ENCODE measurements around the gene MREG.

MREG gene

DNA sequence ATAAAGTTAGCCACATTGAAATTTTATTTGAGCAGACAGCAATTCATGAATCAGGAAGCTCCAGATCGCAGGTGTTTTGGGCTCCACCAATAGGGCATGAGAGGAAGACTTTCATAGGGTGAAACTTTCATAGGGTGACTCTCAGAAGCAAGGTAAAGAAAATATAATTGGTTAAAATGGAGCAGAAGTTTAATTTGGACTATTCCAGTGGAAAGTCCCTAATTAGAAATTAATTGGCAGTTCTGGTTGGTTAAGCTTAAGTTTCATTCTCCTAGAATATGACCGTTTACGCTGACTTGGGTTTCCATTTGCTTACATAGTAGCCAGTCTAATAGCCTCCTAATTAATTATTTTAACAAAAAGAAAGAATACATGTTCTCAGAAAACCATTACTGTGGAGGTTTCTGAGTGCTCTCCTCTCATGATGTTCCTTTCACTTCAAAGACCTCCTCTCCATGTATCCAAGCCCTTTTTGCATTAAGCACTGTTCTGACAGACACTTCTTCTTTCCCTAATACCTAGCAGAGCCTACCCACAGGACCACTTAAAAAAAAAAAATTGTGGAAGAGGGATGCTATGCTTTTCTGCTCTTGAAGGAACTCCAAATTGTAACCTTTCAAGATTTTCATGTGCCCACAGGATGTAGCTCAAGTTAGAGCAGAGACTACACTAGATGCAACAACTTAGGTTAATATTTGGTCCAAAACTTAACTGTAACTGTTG, 99.1 kb downstream of the MREG start:
- DNase-seq: no peak

DNA sequence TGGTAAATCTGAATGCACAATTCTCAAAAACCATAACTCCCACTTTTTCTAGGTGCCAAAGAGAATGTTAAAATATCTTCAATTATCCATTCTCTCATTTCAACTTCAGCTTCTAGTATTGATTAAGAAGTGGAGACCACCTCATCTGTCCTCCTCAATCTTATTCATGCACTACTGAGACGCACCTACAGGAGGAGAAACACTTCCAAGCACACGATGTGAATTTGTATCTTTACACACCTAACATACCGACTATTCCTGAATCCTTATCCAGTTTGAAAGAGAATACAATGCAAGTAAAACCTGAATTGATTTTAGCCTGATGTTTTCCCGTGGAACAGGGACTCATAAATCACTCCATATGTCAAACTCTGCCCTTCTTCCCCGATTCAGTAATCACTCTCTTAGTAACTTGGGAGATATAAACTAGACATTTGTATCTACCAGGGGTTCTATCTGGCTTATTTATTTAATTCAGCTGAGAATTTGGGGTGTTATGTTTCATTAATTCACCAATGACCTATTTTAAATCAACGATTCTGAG, 101.0 kb downstream of the MREG start:
- no peak for DNase-seq

DNA sequence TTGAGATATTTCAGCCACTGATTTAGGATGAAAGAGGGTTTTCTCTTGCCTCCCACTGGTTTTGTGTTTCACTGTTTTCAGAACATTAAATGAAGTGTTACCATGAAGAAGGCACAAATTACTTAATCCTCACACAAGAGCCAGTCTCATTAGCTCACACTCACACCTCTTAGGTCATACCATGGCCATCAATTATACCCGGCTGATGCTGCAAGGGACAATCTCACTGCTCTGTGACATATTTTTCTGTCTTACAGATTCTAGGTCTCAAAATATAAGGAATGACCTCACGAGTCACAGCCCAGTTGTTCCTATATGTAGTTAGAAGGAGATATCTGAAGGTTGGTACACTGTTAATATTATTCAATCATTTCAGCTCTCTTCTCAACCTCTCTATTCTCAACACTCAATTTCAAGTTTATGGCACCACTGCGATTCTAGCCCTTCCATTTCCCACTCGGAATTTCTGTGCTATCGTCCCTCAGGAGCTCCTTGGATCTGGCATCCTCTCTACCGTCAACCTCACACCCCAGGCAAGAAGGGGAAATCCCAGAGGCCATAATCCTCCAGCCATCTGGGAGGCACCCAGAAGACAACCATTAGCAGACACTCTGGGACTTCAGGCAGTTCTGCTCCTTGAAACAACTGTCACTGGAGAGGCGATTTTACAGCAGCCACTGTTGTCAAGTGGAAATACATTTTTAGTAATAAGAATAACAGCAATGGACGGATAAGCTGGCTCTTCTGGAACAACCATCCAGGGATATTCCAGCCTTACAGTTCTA, 101.9 kb downstream of the MREG start:
- DNase-seq: no peak

DNA sequence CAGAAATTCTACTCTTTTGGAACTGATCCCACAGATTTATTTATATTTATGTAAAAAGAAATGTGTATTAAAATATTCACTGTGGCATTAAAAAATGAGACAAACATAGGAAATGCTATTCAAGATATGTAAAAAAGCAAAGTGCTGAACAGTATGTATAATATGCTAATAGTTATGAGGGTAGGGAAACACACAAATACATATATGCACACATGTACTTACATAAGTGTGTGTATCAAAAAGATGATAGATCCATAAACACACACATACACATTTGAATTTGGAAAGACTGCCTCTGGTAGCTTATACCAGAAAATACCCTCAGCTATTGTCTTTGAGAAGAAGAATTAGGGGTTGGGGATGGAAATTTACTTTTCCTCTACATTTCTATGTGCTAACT, 103.2 kb downstream of the MREG start:
- no peak for DNase-seq

DNA sequence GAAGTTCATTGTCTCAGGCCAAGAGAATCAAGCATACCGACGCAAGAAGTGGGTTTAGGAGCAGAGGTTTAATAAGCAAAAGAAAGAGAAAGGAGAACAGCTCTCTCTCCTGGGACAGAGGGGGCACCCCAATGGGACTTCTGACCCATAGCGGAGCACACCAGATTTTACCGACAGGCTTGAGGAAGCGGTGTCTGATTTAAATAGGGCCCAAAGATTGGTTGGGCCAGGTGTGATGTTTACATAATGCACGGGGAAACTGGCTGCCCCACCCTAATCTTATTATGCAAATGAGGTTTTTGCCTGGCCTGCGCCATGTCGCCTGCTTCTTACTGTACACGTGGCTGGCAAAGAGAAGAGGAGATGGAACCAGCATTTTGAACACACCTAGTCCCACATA, 106.2 kb downstream of the MREG start:
- DNase-seq: no peak

DNA sequence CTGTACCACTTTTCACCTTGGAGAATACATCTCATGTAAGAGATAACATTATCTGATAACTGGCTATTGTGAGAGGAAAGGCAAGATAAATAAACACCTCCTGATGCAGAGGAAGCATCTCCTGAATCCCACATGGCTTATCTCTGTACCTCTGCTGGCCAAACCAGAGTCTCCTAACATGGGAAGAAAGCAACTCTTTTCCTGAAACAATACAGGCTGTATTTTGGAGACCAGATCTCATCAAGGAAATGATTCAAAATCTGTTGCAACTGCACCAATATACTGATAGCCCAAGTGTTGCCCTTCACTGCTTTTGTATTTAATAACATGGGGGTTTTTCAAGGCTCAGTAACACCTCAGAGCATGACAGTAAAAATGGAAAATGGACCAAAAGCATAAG, 106.9 kb downstream of the MREG start:
- DNase-seq: no peak

DNA sequence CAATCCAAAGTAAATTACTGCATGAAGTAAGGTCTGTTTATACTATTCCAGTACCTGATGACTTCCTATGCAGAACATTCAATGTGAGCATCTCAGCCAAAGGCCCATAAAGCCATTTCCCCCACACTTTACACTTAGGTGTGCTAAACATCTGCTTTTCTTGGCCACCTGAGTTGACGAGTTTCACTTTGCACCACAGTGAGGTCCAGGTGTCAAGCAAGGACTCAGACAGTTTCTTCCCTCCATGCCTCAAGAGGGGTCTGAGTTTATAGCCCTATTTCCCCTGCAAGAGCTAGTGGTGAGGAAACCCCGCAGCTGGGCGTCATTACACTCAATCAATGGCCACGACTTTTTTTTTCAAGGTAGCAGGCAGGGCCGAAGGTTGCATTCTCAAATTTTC, 107.7 kb downstream of the MREG start:
- DNase-seq: no peak

DNA sequence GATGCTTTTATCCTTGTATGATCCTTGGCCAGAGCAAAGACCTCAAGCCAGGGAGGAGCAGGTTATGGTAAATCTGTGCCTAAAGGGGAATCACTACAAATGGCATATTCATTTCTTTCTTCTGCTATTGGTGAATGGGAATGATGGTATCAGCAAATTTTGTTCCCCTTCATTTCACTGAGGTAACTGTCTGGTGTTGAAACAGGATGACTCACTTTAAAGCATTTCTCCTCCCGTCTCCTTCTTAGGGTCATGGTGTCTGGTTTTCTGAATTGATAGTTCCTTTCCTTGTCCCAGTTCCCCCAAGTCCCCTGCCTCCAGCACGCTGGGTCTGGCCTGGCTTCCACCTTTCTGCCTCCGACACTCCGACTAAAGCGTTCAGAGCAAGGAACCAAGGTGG, 109.2 kb downstream of the MREG start:
- DNase-seq: no peak

DNA sequence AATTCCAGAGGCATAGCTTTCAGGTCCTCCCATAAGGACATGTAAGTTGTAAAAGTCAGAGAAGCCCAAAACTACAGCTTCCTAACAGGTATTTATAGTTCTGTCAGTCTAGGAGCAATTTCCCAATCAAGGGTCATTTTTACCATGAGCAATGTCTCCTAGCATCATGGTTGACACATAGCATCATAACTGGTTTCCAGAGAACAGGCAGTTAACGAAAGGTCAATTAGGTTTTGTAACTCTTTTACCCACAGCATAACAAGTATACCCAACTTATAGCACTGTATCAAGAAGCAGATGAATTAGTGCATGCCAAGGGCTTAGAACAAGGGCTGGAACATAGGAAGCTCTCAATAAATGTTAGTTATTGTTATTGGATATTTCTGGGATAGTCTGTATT, 110.1 kb downstream of the MREG start:
- DNase-seq: no peak

DNA sequence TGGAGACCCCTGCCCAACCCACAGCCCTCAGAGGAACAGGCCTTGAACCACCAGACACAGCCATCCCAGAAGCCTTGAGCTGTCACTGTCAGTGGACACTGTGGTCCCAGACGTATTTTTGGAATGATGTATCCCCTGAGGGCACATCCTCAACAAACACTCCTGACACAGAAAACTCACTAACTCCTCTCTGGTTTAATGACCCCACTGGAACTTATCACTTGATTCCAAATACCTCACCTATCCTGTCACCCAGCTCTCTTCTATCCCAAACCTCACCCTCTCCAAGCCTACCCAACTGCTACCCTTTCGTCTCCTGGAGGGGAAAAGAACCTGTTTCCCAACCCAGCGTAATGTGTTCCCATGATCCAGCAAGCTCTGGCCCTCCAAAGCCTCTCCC, 111.6 kb downstream of the MREG start:
- no peak for DNase-seq

DNA sequence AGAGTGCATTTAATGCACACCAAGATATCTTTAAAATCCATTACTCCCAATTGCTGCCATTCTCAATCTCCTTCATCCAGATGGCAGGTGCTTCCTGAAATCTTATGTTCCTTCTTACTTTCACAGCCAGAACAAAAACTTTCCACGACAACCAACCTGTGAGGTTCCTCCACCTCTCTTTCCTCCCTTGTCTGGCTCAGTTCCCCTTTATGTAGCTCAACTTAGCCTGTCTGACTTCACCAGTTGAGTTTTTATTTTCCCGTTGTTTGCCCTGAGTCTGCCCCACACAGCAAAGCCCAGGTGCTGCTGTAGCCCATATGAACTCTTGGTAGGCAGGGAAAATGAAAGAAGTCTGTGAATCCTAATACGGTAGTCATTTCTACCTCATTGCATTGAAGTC, 112.5 kb downstream of the MREG start:
- DNase-seq: no peak

DNA sequence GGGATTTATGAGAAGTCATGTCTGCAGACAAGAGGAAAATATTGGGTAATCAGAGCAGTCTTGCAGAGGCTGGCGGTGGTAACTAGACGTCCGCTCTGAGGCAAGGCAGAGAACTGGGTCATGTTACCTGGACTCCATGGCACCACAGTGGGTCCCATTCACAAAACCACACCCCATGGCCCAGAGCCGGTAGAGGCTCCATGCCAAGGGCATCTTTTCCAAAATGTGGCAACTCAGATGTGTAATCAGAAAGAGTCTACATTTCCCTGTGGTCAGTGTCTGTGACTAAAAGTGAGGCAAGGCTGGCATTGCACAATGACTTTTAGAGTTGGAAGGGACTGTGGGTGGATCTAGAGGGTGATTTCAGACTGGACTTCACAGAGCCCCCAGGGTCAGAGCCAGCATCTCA, 113.1 kb downstream of the MREG start:
- DNase-seq: no peak

DNA sequence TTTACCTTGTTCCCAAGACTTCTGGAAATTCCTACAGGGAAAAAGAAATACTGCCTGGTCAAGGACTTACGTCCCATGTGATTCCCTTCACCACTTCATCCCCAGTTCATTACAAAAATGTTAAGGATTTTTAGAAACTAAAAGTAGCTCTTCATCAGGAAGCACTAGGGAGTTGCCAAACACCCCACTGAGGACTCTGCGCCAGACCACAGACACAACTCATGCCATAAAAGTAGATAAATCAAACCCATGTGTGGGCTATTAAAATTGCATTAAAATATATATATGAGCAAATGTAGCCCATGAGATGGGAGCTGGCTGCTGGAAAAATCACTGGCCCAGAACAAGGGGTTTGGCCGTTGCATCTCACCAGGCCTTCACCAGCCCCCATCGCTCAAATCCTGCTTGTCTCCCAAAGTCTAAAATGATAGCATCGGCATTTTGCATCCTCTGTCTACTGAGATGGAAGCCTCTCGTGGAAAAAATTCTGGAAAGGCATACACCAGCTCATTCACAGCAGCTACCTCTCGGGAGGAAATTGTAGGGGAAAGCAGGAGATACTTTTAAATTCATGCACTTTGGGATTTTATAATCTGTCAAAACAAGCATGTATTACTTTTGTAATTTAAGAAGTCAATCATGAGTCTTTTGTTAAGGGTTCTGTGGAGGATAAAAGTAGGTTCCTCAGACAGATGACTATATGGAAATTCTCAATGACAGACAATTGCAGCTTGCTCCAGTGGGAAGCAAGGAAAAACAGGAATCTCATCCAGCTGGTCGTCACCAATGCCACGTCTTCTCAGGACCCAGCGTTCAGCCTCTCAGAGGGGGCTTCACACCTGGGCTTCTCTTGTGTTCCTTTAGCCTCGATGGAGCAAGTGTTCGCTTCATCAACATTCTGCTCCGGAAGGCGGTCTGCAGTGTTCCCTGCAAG, 113.9 kb downstream of the MREG start:
- no peak for DNase-seq

DNA sequence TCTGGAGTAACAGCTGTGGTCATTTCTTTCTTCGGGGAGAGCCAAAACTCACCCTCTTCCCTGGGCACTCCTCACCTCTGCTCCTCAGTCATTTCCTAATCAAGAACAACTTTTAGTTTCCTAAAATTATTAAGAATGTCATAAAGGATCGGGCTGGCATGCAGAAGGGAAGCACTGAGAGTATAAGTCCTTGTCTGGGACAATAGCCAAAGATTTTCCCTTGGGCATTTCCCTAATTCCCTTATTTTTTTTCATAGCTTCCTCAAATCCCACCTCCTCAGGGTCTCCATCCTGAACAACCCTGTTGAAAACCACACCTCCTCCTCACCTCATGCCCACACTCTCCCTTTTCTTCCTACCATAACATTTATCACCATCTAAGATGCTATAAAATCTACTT, 115.0 kb downstream of the MREG start:
- DNase-seq: no peak

DNA sequence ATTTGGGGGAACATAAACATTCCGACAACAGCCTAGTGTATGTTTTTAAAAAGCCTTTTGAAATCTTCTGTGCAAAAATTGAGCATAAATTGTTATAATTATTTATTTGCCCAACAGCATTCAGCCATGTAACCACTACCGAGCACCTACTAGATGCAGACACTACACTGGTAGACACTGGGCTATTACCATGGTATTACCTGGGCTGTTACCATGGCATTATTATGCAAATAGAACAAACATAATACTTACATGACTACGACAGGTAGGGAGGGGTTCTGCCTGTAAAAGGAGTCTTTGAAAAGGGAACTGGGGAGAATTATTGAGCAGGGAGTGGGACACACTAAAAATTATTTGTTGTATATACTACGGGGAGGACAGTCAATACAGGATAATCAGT, 116.4 kb downstream of the MREG start:
- no peak for DNase-seq

DNA sequence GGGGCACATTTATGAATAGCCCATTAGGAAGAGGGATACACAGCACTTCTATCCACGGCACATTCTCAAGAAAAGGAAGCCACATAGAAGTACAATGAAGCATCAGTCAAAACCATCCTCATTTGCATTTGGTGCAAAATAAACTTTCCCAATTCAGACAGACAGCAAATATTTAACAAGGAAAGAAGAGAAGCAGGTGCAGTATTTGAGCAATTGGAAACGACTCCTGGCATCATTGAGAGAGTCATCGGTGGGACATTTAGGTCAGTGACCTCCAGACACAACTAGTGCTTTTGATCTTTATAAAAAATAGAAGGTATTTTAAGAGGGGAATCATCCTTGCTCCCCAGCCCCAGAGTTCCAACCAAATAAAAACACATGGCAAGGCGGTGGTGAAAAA, 118.0 kb downstream of the MREG start:
- DNase-seq: peak; percentile 32
